ENCODE results near the gene GNPDA1. TPM values are rescaled to one million over a fixed set of nuclear protein-coding genes. Genes with fewer than 3 reads are reported as not detected.

Gene GNPDA1
- total and polyA plus RNA-seq, 2 of the 8 experiments (the other 6 are each of a cell fraction or from before 2014, with no cell fraction given), result 33.0 to 94.3 TPM

DNA sequence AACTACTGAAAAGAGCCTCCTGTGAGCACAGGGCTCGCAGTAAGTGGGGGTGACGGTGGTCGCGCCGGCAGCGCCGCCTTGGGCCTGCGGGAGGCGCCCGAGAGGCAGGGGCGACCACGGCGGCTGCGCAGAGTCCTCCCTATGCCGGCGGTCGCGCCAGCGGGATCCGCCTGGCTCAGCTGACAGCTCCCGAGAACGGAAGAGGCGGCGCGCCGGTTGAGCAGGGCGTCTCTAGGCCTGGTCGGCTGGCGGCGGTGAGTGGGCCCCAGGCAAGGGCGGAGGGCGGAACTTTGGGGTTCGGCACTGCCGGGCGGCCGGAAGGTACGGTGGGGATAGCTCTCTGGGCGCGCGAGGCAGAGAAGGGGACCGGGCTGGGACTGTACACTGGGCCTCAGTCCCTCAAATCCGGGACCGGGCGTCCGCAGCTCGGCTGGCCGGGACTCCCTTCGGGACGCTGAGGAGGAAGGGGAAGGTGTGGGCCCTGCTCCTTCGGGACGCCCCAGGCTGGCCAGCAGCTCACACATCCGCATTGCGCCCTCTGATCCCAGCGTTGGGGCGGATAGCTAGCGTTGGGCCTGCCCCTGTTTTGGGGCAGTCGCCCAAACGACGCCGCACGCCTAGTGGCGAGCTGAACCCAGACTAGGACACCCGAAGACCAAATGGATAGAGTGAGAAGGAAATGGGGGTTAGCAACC lies 43.8 kb downstream of the GNPDA1 start, which contains the start of gene RNF14:
Gene RNF14, plus strand, starts transcription at position 192 of the 695 bp plus-strand sequence. CDS start 4,484 bp downstream, outside the sequence.
- peak within 1 kb of the TSS; percentile 28 for H3K4ac ChIP-seq (replicated peaks; ENCODE audit: insufficient read length, low read depth, low read length)
- peak within 1 kb of the TSS; percentile 77 to 90 for H3K4me2 ChIP-seq (ENCODE audit: insufficient read depth in 1 of 2, low read depth in 2 of 2, low read length in 2 of 2)
- FAIRE-seq, result no peak
- ChIA-PET CTCF (ENCODE audit: partially characterized antibody) (interaction anchor here (0.6 to 6.0 kb wide), 51 partner anchors 9 to 581 kb away, joined by 3 to 40 read pairs (median 4); partner anchors contain the start of genes DIAPH1, GNPDA1, HDAC3 and PCDH1), POLR2A (ENCODE audit: partially characterized antibody) (interaction anchor here (0.7 to 2.2 kb wide), 15 partner anchors 8 to 353 kb away, joined by 3 to 10 read pairs (median 4); partner anchors contain the start of genes ARAP3, DIAPH1, GNPDA1 and PCDH1)
- H3K4me3 ChIP-seq (ENCODE audit: extremely low read depth in 1 of 4, insufficient read depth in 2 of 4, low read depth in 3 of 4, low read length in 4 of 4), result peak within 1 kb of the TSS; percentile 63 to 77 (median 70)
- peak within 1 kb of the TSS; percentile 93 for H3K18ac ChIP-seq (ENCODE audit: extremely low read depth, low read length)
- H4K8ac ChIP-seq (ENCODE audit: extremely low read depth, insufficient read depth, low read length), result peak within 1 kb of the TSS; percentile 86; the same call in 1 of the 2 replicates
- H3K36me3 ChIP-seq (ENCODE audit: control insufficient read depth in 2 of 4, insufficient read depth in 4 of 4, low read length in 3 of 4), result peaks cover 0 to 4% (median under 1%) of the 10 kb centered on the region in 4 experiments; a peak in 2 of 8 replicates
- H3K79me1 ChIP-seq (ENCODE audit: low read depth, low read length), result no peaks in the 10 kb centered on the region
- H3K56ac ChIP-seq (replicated peaks; ENCODE audit: insufficient read length, low read depth, low read length), result peak within 1 kb of the TSS; percentile 84
- DNase-seq (ENCODE audit: low read depth in 1 of 2, low spot score in 2 of 2), result peak; percentile 89 to 97
- peak within 1 kb of the TSS; percentile 74 for H3K27ac ChIP-seq (ENCODE audit: low read depth, low read length)
- no peaks in the 10 kb centered on the region for H3K27me3 ChIP-seq (replicated peaks in 1 of 4; ENCODE audit: control insufficient read depth in 3 of 4, extremely low read depth in 1 of 4, insufficient read depth in 3 of 4, low read length in 3 of 4)
- peak within 1 kb of the TSS; percentile 63 to 79 (median 69) for H3K9ac ChIP-seq (replicated peaks in 1 of 4; ENCODE audit: extremely low read depth in 1 of 4, low read depth in 3 of 4, low read length in 3 of 4)
- peaks cover 0 to 6% (median 3%) of the 10 kb centered on the region in 4 experiments; a peak in 3 of 7 replicates for H3K4me1 ChIP-seq (replicated peaks in 1 of 4; ENCODE audit: control insufficient read depth in 3 of 4, insufficient read depth in 4 of 4, low read length in 3 of 4)
- peak within 1 kb of the TSS; percentile 31 for H4K91ac ChIP-seq (replicated peaks; ENCODE audit: insufficient read length, low read length)
- no peak within 1 kb of the TSS for H3K14ac ChIP-seq (ENCODE audit: insufficient read length)
- H3K79me2 ChIP-seq (ENCODE audit: control insufficient read depth in 1 of 2, insufficient read depth in 2 of 2, low read length in 2 of 2), result no peaks in the 10 kb centered on the region
- peak within 1 kb of the TSS; percentile 68; the same call in 1 of the 2 replicates for H2BK12ac ChIP-seq (ENCODE audit: low read depth, low read length)
- H2AFZ ChIP-seq (ENCODE audit: low read length), result peak within 1 kb of the TSS; percentile 99
- peaks cover 6% of the 10 kb centered on the region for H3K23me2 ChIP-seq (ENCODE audit: low read depth, low read length)
- 3% methylated on average over 47 of the region's 63 CpGs; no CpG with 5 or more reads in 1 of the 2 experiments for WGBS, 2 experiments (ENCODE audit: extremely low coverage in 1 of 2, insufficient coverage in 1 of 2, insufficient read length in 1 of 2, insufficient replicate concordance in 2 of 2, low coverage in 1 of 2, low lambda C conversion rate in 2 of 2, missing lambda C conversion rate in 1 of 2)
- H2BK15ac ChIP-seq (ENCODE audit: low read length), result 0 out of 2 replicates have a peak within 1 kb of the TSS, but pooled peaks have one; percentile 72
- H2BK5ac ChIP-seq (ENCODE audit: low read depth, low read length), result peak within 1 kb of the TSS; percentile 86; the same call in 1 of the 2 replicates
- no peak within 1 kb of the TSS for H2BK120ac ChIP-seq (replicated peaks; ENCODE audit: low read depth, low read length)
- no peaks in the 10 kb centered on the region for H3K9me3 ChIP-seq (ENCODE audit: insufficient read depth in 2 of 2, low read depth in 1 of 2, low read length in 1 of 2)
- no peaks in the 10 kb centered on the region for H4K20me1 ChIP-seq (replicated peaks in 1 of 2; ENCODE audit: control insufficient read depth in 1 of 2, insufficient read depth in 2 of 2, low read length in 2 of 2)
- H2AK5ac ChIP-seq (ENCODE audit: low read depth, low read length), result no peak within 1 kb of the TSS
- H4K5ac ChIP-seq (ENCODE audit: insufficient read length, low read depth, low read length), result peak within 1 kb of the TSS; percentile 79
- H2BK20ac ChIP-seq (ENCODE audit: low read length), result no peak within 1 kb of the TSS
- H3K23ac ChIP-seq (ENCODE audit: insufficient read length), result no peak within 1 kb of the TSS
- TF ChIP-seq CREB1 (IDR thresholded peaks at IDR 0.05), result 0 out of 2 replicates have a peak, but pooled peaks have one; percentile 13
- TF ChIP-seq TBP (IDR thresholded peaks at IDR 0.05; ENCODE audit: low read depth, low read length), result peak; percentile 78
- TF ChIP-seq HDAC2 (IDR thresholded peaks at IDR 0.05; ENCODE audit: borderline replicate concordance in 1 of 2, low read depth in 2 of 2, low read length in 2 of 2), result peak in 1 of 2 experiments; percentile 90; a peak in 1 of 4 replicates
- TF ChIP-seq RAD21 (IDR thresholded peaks at IDR 0.05 in 1 of 2, conservative IDR thresholded peaks at IDR 0.05 in 1 of 2; ENCODE audit: low read depth in 2 of 2, low read length in 2 of 2), result peak; percentile 19 to 42; a peak in 3 of 4 replicates
- TF ChIP-seq MAX (IDR thresholded peaks at IDR 0.05), result peak; percentile 56; the same call in 1 of the 2 replicates
- peak; percentile 72 for TF ChIP-seq TAF1 (IDR thresholded peaks at IDR 0.05; ENCODE audit: low read depth, low read length)
- TF ChIP-seq SRF (IDR thresholded peaks at IDR 0.05; ENCODE audit: low read depth, low read length), result no peak

Data from H1 (cell line).